GM12801 (cell line): ENCODE results near the gene TMSB4X.

ENCODE experiments used
- CTCF ChIP-seq: IDR thresholded peaks from one replicate; pipeline ENCODE4 v1.5.1; 2011; ENCODE audit warnings: control low read depth; ENCODE audit not compliant: insufficient read length; ENCODE audit errors: extremely low read depth

Gene TMSB4X

GRCh38 chrX:13023979-13024378, 49.1 kb downstream of the TMSB4X start:
- TF ChIP-seq CTCF = no peak

GRCh38 chrX:13024986-13025385, 50.1 kb downstream of the TMSB4X start:
- no peak for TF ChIP-seq CTCF
